Left ventricle myocardium inferior (tissue), 1 donor: ENCODE measurements around the gene EIF6. TPM values are rescaled to one million over a fixed set of nuclear protein-coding genes. Genes with fewer than 3 reads are reported as not detected.

Experiments
- DNase-seq: peaks from one replicate; pipeline ENCODE4 v3.0.0-alpha.2; 2020
- H3K27ac ChIP-seq: fragments of 200-600 bp; replicated peaks from 2 replicates; pipeline ENCODE4 v1.8.0; 2021
- H3K27me3 ChIP-seq: fragments of 200-600 bp; 2 replicates; pipeline ENCODE4 v1.8.0; 2021; ENCODE audit warnings: low read depth
- H3K36me3 ChIP-seq: fragments of 200-600 bp; 2 replicates; pipeline ENCODE4 v1.8.0; 2021
- H3K4me1 ChIP-seq: fragments of 200-600 bp; 2 replicates; pipeline ENCODE4 v1.8.0; 2021
- H3K4me3 ChIP-seq: fragments of 200-600 bp; 2 replicates; pipeline ENCODE4 v1.8.0; 2021; ENCODE audit warnings: mild to moderate bottlenecking, moderate library complexity
- H3K9me3 ChIP-seq: fragments of 200-600 bp; replicated peaks from 2 replicates; pipeline ENCODE4 v1.8.0; 2021
- intact Hi-C: fragments of 100-400 bp; cut with micrococcal nuclease; formaldehyde crosslinking; loops from one replicate; pipeline ENCODE4 v1.11.0; 2022
- total RNA-seq: library from RNA; stranded (reverse); fragmentation: NEBNext Ultra II Directional; extraction: Animal tissue kit (Norgen Biotek cat#: 25700); gene quantifications from one replicate; pipeline ENCODE4 v1.2.1, GENCODE V29; 2021
- TF ChIP-seq, protein P1 (sequence below): fragments of 200-600 bp; IDR thresholded peaks from 2 replicates; pipeline ENCODE4 v1.8.0; 2021; ENCODE audit warnings: antibody characterized with exemption, mild to moderate bottlenecking, borderline replicate concordance
- donor health status: DM: no; HTN: yes; CAD: no; lungs with severe emphysema.

Gene EIF6
- total RNA-seq, 1 donor from 2014 or later = 37.4 TPM

DNA sequence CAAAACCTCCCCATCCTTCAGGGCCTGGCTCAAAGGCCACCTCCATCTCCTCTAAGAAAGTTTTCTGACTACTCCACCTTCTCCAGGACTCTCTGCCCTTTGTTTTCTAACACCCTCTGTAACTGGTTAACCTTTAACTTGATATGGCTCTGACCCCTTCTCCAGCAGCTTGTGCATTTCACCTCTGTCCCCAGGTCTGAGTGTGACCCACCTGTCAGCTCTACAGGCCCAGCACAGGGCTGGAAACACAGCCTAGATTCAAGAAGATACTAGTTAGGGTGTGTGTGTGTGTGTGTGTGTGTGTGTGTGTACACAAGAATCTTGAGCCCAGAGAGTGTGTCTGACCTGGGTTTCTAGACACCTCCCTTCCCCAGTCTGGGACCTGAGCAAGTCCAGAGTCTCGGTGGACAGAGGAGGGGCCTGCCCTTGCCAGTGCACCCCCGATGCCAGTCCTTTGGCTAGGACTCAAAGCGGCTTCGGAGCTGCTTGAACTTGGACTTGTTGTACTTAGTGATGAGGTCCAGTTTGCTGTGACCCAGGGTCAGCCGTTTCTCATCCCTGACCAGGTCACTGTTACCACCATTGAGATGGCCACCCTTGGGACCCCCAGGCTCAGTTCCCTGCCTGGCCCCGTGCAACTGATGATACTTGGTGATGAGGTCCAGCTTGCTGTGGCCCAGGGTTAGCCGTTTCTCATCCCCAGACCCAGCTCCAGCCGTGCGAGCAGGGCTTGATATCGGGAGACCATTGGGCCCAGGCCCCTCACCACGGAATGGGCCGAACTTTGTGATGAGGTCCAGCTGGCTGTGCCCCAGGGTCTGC is 1.7 kb upstream of the EIF6 start:
- intact Hi-C loops = no loop called here
- H3K27me3 ChIP-seq = peaks cover 2% of the 10 kb centered on the region

DNA sequence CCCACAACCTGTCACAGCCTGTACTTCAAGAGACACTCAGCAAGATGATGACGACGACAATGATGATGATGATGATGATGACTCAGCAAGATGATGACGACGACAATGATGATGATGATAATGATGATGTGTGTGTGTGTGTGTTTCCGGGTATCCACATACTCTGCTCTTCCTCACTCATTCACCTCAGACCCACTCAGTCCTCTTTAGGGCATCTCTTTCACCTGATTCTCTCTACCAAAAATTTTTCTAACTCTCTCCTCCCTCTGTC is 1.2 kb upstream of the EIF6 start:
- peaks cover 38% of the 10 kb centered on the region for H3K4me1 ChIP-seq
- no peaks in the 10 kb centered on the region for H3K27me3 ChIP-seq
- H3K4me3 ChIP-seq = no peak overlapping the region
- H3K27ac ChIP-seq = no peak overlapping the region
- TF ChIP-seq, protein P1, sequence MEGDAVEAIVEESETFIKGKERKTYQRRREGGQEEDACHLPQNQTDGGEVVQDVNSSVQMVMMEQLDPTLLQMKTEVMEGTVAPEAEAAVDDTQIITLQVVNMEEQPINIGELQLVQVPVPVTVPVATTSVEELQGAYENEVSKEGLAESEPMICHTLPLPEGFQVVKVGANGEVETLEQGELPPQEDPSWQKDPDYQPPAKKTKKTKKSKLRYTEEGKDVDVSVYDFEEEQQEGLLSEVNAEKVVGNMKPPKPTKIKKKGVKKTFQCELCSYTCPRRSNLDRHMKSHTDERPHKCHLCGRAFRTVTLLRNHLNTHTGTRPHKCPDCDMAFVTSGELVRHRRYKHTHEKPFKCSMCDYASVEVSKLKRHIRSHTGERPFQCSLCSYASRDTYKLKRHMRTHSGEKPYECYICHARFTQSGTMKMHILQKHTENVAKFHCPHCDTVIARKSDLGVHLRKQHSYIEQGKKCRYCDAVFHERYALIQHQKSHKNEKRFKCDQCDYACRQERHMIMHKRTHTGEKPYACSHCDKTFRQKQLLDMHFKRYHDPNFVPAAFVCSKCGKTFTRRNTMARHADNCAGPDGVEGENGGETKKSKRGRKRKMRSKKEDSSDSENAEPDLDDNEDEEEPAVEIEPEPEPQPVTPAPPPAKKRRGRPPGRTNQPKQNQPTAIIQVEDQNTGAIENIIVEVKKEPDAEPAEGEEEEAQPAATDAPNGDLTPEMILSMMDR = no peak
- no peak for DNase-seq
- intact Hi-C loops = no loop called here
- H3K9me3 ChIP-seq = no peaks in the 10 kb centered on the region
- H3K36me3 ChIP-seq = peaks cover 10% of the 10 kb centered on the region

More for the DNA sequence above, 1.7 kb upstream of the EIF6 start:
- no peak overlapping the region for H3K27ac ChIP-seq
- H3K4me3 ChIP-seq = no peak overlapping the region
- no peak for DNase-seq
- peaks cover 7% of the 10 kb centered on the region for H3K36me3 ChIP-seq
- TF ChIP-seq, protein P1 = no peak
- peaks cover 38% of the 10 kb centered on the region for H3K4me1 ChIP-seq
- no peaks in the 10 kb centered on the region for H3K9me3 ChIP-seq

DNA sequence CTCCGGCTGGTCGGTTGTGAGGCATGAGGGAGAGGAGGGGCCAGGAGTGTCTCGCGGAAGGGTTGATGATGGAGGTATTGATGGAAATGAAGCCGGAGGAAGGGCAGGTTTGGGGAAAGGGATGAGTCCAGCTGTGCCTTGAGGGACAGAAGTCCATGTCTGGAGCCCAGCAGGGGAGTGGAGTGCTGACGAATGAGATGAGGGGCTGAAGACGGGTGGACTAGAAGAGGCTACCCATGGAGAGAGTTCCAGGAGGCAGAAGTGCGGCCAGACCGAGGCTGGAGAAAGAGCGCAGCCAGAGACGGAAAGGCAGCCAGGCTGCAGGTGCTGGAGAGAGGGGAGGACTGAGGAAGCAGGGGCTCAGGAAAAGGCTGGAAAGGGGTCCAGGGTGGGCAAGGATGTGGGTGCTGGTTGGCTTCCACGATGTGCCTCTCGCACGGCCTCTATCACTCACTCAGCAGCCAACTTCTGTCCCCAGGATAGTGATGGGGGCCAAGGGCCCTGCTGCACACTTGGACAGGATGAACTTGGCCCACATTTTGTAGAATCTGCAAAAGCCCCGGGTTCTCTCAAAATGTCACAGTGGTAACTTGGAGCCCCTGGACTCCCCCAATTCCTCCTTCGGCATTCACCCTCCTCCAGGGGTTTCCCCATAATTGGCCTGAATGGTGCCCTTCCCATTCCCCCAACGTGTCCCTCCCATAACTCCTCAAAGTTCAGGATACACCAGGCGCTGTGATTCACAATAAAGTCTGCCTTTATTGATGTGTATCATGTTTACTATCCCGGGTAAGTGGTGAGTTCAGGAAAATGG is 627 bp upstream of the EIF6 start:
- peaks cover 38% of the 10 kb centered on the region for H3K4me1 ChIP-seq

DNA sequence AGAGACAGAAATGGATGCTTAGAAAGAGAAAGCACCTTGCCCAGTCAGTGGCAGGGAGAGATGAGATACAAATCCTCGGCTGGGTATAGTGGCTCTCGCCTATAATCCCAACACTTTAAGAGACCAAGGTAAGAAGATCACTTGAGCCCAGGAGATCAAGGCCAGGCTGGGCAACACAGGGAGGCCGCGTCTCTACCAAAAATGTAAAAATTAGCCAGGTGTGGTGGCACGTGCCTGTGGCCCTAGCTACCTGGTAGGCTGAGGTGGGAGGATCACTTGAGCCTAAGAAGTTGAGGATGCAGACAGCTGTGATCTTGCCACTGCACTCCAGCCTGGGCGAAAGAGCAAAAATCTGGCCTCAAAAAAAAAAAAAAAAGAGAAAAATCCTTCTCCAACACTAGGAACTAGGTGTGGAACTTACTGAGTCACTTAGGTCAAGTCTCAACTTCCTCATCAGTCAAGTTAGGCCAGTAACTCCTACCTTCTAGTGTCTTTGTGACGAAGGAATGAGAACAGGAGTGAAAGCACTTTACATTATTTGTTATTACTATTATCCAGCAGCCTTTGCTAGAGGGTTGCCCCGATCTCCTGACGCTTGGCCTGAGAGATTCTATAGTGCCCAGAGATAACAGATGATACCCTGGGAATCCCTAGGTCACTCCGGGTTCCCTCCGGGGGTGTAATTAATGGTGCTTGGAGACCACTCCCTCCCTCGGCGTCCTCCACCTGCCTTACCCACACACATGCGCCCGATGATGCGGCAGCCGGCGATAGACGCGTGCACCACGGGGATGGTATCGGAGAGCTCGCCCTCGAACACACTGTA is 918 bp downstream of the EIF6 start:
- no peak for DNase-seq
- intact Hi-C loops = no loop called here
- Histone ChIP-seq H3K27me3 (no peaks in the 10 kb centered on the region), H3K4me1 (peaks cover 38% of the 10 kb centered on the region), H3K4me3 (peak overlapping the region; percentile 99), H3K36me3 (peaks cover 31% of the 10 kb centered on the region), H3K9me3 (no peaks in the 10 kb centered on the region), H3K27ac (peak overlapping the region; percentile 86)
- TF ChIP-seq, protein P1 = no peak

More for the DNA sequence above, 627 bp upstream of the EIF6 start:
- no peak for DNase-seq
- no peaks in the 10 kb centered on the region for H3K9me3 ChIP-seq
- TF ChIP-seq, protein P1 = no peak
- H3K4me3 ChIP-seq = peak overlapping the region; percentile 99
- peaks cover 15% of the 10 kb centered on the region for H3K36me3 ChIP-seq
- H3K27ac ChIP-seq = peak overlapping the region; percentile 86
- intact Hi-C loops = no loop called here
- no peaks in the 10 kb centered on the region for H3K27me3 ChIP-seq

DNA sequence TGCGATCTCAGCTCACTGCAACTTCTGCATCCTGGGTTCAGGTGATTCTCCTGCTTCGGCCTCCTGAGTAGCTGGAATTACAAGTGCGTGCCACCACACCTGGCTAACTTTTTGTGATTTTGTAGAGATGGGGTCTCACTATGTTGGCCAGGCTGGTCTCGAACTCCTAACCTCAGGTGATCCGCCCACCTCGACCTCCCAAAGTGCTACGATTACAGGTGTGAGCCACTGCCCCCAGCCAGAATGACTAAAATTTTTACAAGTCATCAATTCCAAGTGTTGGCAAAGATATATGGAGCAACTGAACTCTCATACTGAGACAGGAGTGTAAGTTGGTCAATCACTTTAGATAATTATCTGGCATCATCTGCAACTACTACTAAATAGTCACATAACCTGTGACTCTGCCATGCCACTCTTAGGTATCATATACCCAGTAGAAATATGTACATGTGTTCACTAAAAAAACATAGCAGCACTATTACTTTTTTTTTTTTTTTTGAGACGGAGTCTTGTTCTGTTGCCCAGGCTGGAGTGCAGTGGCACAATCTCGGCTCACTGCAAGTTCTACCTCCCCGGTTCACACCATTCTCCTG is 3.0 kb downstream of the EIF6 start:
- H3K4me1 ChIP-seq = peaks cover 55% of the 10 kb centered on the region
- TF ChIP-seq, protein P1 = no peak
- peaks cover 34% of the 10 kb centered on the region for H3K36me3 ChIP-seq
- DNase-seq = no peak
- H3K27ac ChIP-seq = no peak overlapping the region
- intact Hi-C loops = no loop called here
- H3K4me3 ChIP-seq = no peak overlapping the region
- no peaks in the 10 kb centered on the region for H3K27me3 ChIP-seq
- no peaks in the 10 kb centered on the region for H3K9me3 ChIP-seq
